ENCODE measurements around the gene CFAP47.

The CFAP47 gene

GRCh38 chrX:36401774-36402173 lies 482.2 kb downstream of the CFAP47 start:
- in situ Hi-C loops (cut with HindIII; ENCODE audit: low sequenced_read_pairs): no loop called here
- no peak for DNase-seq (ENCODE audit: low read depth)
- H3K4me3 ChIP-seq (ENCODE audit: low read depth, low read length): no peak overlapping the region
- TF ChIP-seq CTCF (IDR thresholded peaks at IDR 0.05; ENCODE audit: low read depth, low read length, missing control alignments): no peak

GRCh38 chrX:36407836-36408235 lies 488.3 kb downstream of the CFAP47 start:
- no peak for DNase-seq (ENCODE audit: low read depth)
- H3K4me3 ChIP-seq (ENCODE audit: low read depth, low read length): no peak overlapping the region
- in situ Hi-C loops (cut with HindIII; ENCODE audit: low sequenced_read_pairs): no loop called here
- TF ChIP-seq CTCF (IDR thresholded peaks at IDR 0.05; ENCODE audit: low read depth, low read length, missing control alignments): no peak

GRCh38 chrX:36414056-36414455 lies 494.5 kb downstream of the CFAP47 start:
- in situ Hi-C loops (cut with HindIII; ENCODE audit: low sequenced_read_pairs): no loop called here
- DNase-seq (ENCODE audit: low read depth): no peak
- H3K4me3 ChIP-seq (ENCODE audit: low read depth, low read length): no peak overlapping the region
- TF ChIP-seq CTCF (IDR thresholded peaks at IDR 0.05; ENCODE audit: low read depth, low read length, missing control alignments): no peak

- no peak for DNase-seq (ENCODE audit: low read depth)
- no peak for TF ChIP-seq CTCF (IDR thresholded peaks at IDR 0.05; ENCODE audit: low read depth, low read length, missing control alignments)
- in situ Hi-C loops (cut with HindIII; ENCODE audit: low sequenced_read_pairs): no loop called here
- H3K4me3 ChIP-seq (ENCODE audit: low read depth, low read length): no peak overlapping the region
These were observed 502.8 kb downstream of the CFAP47 start for GRCh38 chrX:36422368-36422767.

GRCh38 chrX:36431819-36432218 lies 512.3 kb downstream of the CFAP47 start:
- in situ Hi-C loops (cut with HindIII; ENCODE audit: low sequenced_read_pairs): no loop called here
- TF ChIP-seq CTCF (IDR thresholded peaks at IDR 0.05; ENCODE audit: low read depth, low read length, missing control alignments): no peak
- no peak overlapping the region for H3K4me3 ChIP-seq (ENCODE audit: low read depth, low read length)
- DNase-seq (ENCODE audit: low read depth): peak; percentile 38

- in situ Hi-C loops (cut with HindIII; ENCODE audit: low sequenced_read_pairs): no loop called here
- no peak overlapping the region for H3K4me3 ChIP-seq (ENCODE audit: low read depth, low read length)
- TF ChIP-seq CTCF (IDR thresholded peaks at IDR 0.05; ENCODE audit: low read depth, low read length, missing control alignments): no peak
- DNase-seq (ENCODE audit: low read depth): no peak
These were observed 515.0 kb downstream of the CFAP47 start for GRCh38 chrX:36434522-36434921.

All from astrocyte of the cerebellum (primary cell).